Keratinocyte (primary cell): ENCODE measurements around the gene KLHL35. TPM values are rescaled to one million over a fixed set of nuclear protein-coding genes. Genes with fewer than 3 reads are reported as not detected.
A peak's percentile ranks its signal among the peaks of the same experiment; 100 is the strongest.

Source experiments
- DNase-seq: peaks from one replicate; pipeline ENCODE4 v3.0.0-alpha.2; 2011; ENCODE audit warnings: low read depth, missing footprints, low spot score
- FAIRE-seq: peaks from 2 replicates; lab custom pipeline; 2011; peaks lifted over from hg19 to GRCh38; lab: Jason Lieb, UNC
- H2AFZ ChIP-seq: 2 replicates; pipeline ENCODE4 v1.6.0; 2012; ENCODE audit warnings: low read length, control low read depth, inconsistent platforms; ENCODE audit not compliant: control insufficient read depth
- H3K27ac ChIP-seq: 2 replicates; pipeline ENCODE4 v1.5.1; 2011; ENCODE audit warnings: low read length; ENCODE audit not compliant: control insufficient read depth, insufficient read depth
- H3K27me3 ChIP-seq: 3 replicates; pipeline ENCODE4 v1.6.0; 2011; ENCODE audit warnings: low read length; ENCODE audit not compliant: control insufficient read depth, insufficient read depth; ENCODE audit errors: extremely low read depth
- H3K36me3 ChIP-seq, 2 experiments: 2 replicates in 1 of 2; 3 replicates in 1 of 2; pipeline ENCODE4 v1.5.1; 2011; ENCODE audit warnings: low read length in 2 of 2, mild to moderate bottlenecking in 1 of 2; ENCODE audit not compliant: control insufficient read depth in 2 of 2, insufficient read depth in 2 of 2; ENCODE audit errors: extremely low read depth in 1 of 2
- H3K4me1 ChIP-seq: 3 replicates; pipeline ENCODE4 v1.5.1; 2011; ENCODE audit warnings: low read length; ENCODE audit not compliant: control insufficient read depth, insufficient read depth; ENCODE audit errors: extremely low read depth
- H3K4me2 ChIP-seq: 3 replicates; pipeline ENCODE4 v1.6.0; 2011; ENCODE audit warnings: low read depth, low read length; ENCODE audit not compliant: control insufficient read depth, insufficient read depth; ENCODE audit errors: extremely low read depth
- H3K4me3 ChIP-seq, 3 experiments: fragments of 200-600 bp in 1 of 3; sonication (generic) in 1 of 3; 2 replicates in 2 of 3; 3 replicates in 1 of 3; pipeline ENCODE4 v1.5.1; 2011 to 2016; ENCODE audit warnings: low read length in 3 of 3, mild to moderate bottlenecking in 3 of 3, control low read depth in 2 of 3, inconsistent platforms in 1 of 3, low read depth in 1 of 3, mixed read lengths in 1 of 3, mixed run types in 1 of 3, moderate library complexity in 1 of 3; ENCODE audit not compliant: control insufficient read depth in 2 of 3, insufficient read depth in 2 of 3; ENCODE audit errors: extremely low read depth in 1 of 3
- H3K79me2 ChIP-seq: 2 replicates; pipeline ENCODE4 v1.6.0; 2012; ENCODE audit warnings: low read length; ENCODE audit not compliant: control insufficient read depth, insufficient read depth
- H3K9ac ChIP-seq: 3 replicates; pipeline ENCODE4 v1.6.0; 2011; ENCODE audit warnings: low read length; ENCODE audit not compliant: control insufficient read depth, insufficient read depth; ENCODE audit errors: extremely low read depth
- H3K9me1 ChIP-seq: 3 replicates; pipeline ENCODE4 v1.6.0; 2011; ENCODE audit warnings: low read length; ENCODE audit not compliant: control insufficient read depth, insufficient read depth; ENCODE audit errors: extremely low read depth
- H3K9me3 ChIP-seq: 2 replicates; pipeline ENCODE4 v1.5.1; 2012; ENCODE audit warnings: low read depth, low read length; ENCODE audit not compliant: control insufficient read depth
- H4K20me1 ChIP-seq: 3 replicates; pipeline ENCODE4 v1.6.0; 2011; ENCODE audit warnings: low read length; ENCODE audit not compliant: control insufficient read depth, insufficient read depth; ENCODE audit errors: extremely low read depth
- CTCF ChIP-seq, 3 experiments: IDR thresholded peaks in 1 of 3; conservative IDR thresholded peaks in 1 of 3; optimal IDR thresholded peaks in 1 of 3; 2 replicates in 2 of 3; 3 replicates in 1 of 3; pipeline versions ENCODE3 to v1.5.1; 2011; ENCODE audit warnings: low read length in 3 of 3, mild to moderate bottlenecking in 3 of 3, moderate library complexity in 2 of 3, control low read depth in 1 of 3, inconsistent platforms in 1 of 3; ENCODE audit not compliant: insufficient read depth in 2 of 3; ENCODE audit errors: extremely low read depth in 1 of 3
- EZH2 ChIP-seq: IDR thresholded peaks from one replicate; pipeline ENCODE4 v1.6.1; 2012; ENCODE audit warnings: inconsistent platforms, mild to moderate bottlenecking, low read length, moderate library complexity
- dilution Hi-C: fragments of 300-500 bp; cut with MboI; formaldehyde crosslinking; loops from one replicate; pipeline ENCODE4 v1.7.0; 2020; ENCODE audit warnings: low sequenced_read_pairs; ENCODE audit not compliant: extremely low pct_ligation_motif_present
- polyA plus RNA-seq, 5 experiments: library from polyadenylated mRNA; depleted of rRNA in 3 of 5; stranded (reverse) in 3 of 5; stranded (forward) in 1 of 5; unstranded in 1 of 5; fragments of >200 nt; gene quantifications; 1 replicate in 1 of 5; 2 replicates in 3 of 5; 3 replicates in 1 of 5; pipeline versions ENCODE4 v1.2.1 to v1.2.3, GENCODE V29; 2011 to 2012; ENCODE audit warnings: missing spikeins in 2 of 5, low read depth in 1 of 5, low replicate concordance in 1 of 5

Gene KLHL35
- polyA plus RNA-seq, 1 donor (not counting 4 experiments of a cell fraction or from before 2014, with no cell fraction given) = 0.58 TPM

GRCh38 chr11:75474240-75474639 lies 41.2 kb upstream of the KLHL35 start:
- Histone ChIP-seq H3K4me2 (no peak overlapping the region), H2AFZ (no peak overlapping the region), H3K4me3 (no peak overlapping the region), H3K9ac (peak overlapping the region; percentile 3), H3K4me1 (peaks cover 11% of the 10 kb centered on the region), H3K27ac (no peak overlapping the region), H4K20me1 (no peaks in the 10 kb centered on the region), H3K9me1 (no peaks in the 10 kb centered on the region), H3K79me2 (no peaks in the 10 kb centered on the region), H3K9me3 (no peaks in the 10 kb centered on the region), H3K27me3 (no peaks in the 10 kb centered on the region), H3K36me3 (no peaks in the 10 kb centered on the region)
- no peak for FAIRE-seq
- no peak for DNase-seq
- dilution Hi-C loops = no loop called here
- TF ChIP-seq EZH2 (no peak), CTCF (optimal IDR thresholded peaks at IDR 0.05 in 1 of 3, IDR thresholded peaks at IDR 0.05 in 1 of 3, conservative IDR thresholded peaks at IDR 0.05 in 1 of 3; ENCODE audit: extremely low read depth in 1 of 3, insufficient read depth in 2 of 3, low read length in 3 of 3) (no peak)

GRCh38 chr11:75473684-75474083 lies 40.7 kb upstream of the KLHL35 start:
- FAIRE-seq (no peak), DNase-seq (no peak)
- Histone ChIP-seq H3K9ac (no peak overlapping the region), H3K9me1 (no peaks in the 10 kb centered on the region), H4K20me1 (no peaks in the 10 kb centered on the region), H3K27me3 (no peaks in the 10 kb centered on the region), H3K4me2 (no peak overlapping the region), H2AFZ (no peak overlapping the region), H3K79me2 (no peaks in the 10 kb centered on the region), H3K4me3 (no peak overlapping the region), H3K9me3 (no peaks in the 10 kb centered on the region), H3K4me1 (peaks cover 11% of the 10 kb centered on the region), H3K27ac (no peak overlapping the region), H3K36me3 (no peaks in the 10 kb centered on the region)
- dilution Hi-C loops = no loop called here
- TF ChIP-seq EZH2 (no peak), CTCF (optimal IDR thresholded peaks at IDR 0.05 in 1 of 3, IDR thresholded peaks at IDR 0.05 in 1 of 3, conservative IDR thresholded peaks at IDR 0.05 in 1 of 3; ENCODE audit: extremely low read depth in 1 of 3, insufficient read depth in 2 of 3, low read length in 3 of 3) (no peak)
